WTC11 (cell line): ENCODE measurements around the gene OBSCN. TPM values are rescaled to one million over a fixed set of nuclear protein-coding genes. Genes with fewer than 3 reads are reported as not detected.

Experiments
- ATAC-seq: fragments of 200-7000 bp; cut with Tn5 transposase; 2 replicates; pipeline ENCODE4 v1.10.0; 2021; ENCODE audit warnings: mild to moderate bottlenecking, moderate library complexity
- CTCF ChIA-PET: fragments of 300-600 bp; sonication (Branson Sonifier 250); formaldehyde crosslinking; loops from one replicate; lab custom pipeline; 2021; ENCODE audit warnings: antibody characterized with exemption; lab: Charles Lee
- POLR2A ChIA-PET: fragments of 350-600 bp; sonication (Branson Sonifier 250); formaldehyde crosslinking; loops from one replicate; lab custom pipeline; 2021; ENCODE audit warnings: antibody characterized with exemption; lab: Charles Lee
- DNase-seq: peaks from one replicate; pipeline ENCODE4 v3.0.0; 2021; ENCODE audit warnings: low spot score
- H3K27ac Mint-ChIP-seq: 2 replicates; pipeline ENCODE4 v1.8.0; 2021; ENCODE audit warnings: mixed read lengths
- H3K27me3 Mint-ChIP-seq: 2 replicates; pipeline ENCODE4 v1.8.0; 2021; ENCODE audit warnings: low read depth, mild to moderate bottlenecking, moderate library complexity, mixed read lengths
- H3K36me3 Mint-ChIP-seq: 2 replicates; pipeline ENCODE4 v1.8.0; 2021; ENCODE audit warnings: mixed read lengths
- H3K4me1 Mint-ChIP-seq: 2 replicates; pipeline ENCODE4 v1.8.0; 2022; ENCODE audit warnings: mixed read lengths
- H3K4me3 Mint-ChIP-seq: 2 replicates; pipeline ENCODE4 v1.8.0; 2021; ENCODE audit warnings: mild to moderate bottlenecking, moderate library complexity, mixed read lengths
- H3K9me3 Mint-ChIP-seq: 2 replicates; pipeline ENCODE4 v1.8.0; 2021; ENCODE audit warnings: mixed read lengths
- CBFB ChIP-seq: sonication (generic); formaldehyde crosslinking; IDR thresholded peaks from 2 replicates; pipeline ENCODE4 v1.8.1; 2022; ENCODE audit warnings: mild to moderate bottlenecking, low read depth, missing genetic modification reagents
- CDX4 ChIP-seq: fragments of 250-450 bp; sonication (Bioruptor Pico); IDR thresholded peaks from 2 replicates; pipeline ENCODE4 v1.9.0; 2021; ENCODE audit warnings: moderate library complexity, mild to moderate bottlenecking, inconsistent platforms, borderline replicate concordance
- CTCF ChIP-seq: fragments of 200-600 bp; IDR thresholded peaks from 2 replicates; pipeline ENCODE4 v1.8.0; 2022; ENCODE audit warnings: antibody characterized with exemption
- E2F4 ChIP-seq: sonication (generic); formaldehyde crosslinking; IDR thresholded peaks from 2 replicates; pipeline ENCODE4 v1.8.1; 2022; ENCODE audit warnings: low read depth, mild to moderate bottlenecking, moderate library complexity, missing genetic modification reagents, borderline replicate concordance
- FOXK1 ChIP-seq: sonication (generic); formaldehyde crosslinking; IDR thresholded peaks from 2 replicates; pipeline ENCODE4 v1.8.0; 2022; ENCODE audit warnings: mild to moderate bottlenecking, moderate library complexity, missing genetic modification reagents
- GABPB1 ChIP-seq: sonication (generic); formaldehyde crosslinking; IDR thresholded peaks from 2 replicates; pipeline ENCODE4 v1.8.1; 2023; ENCODE audit warnings: mild to moderate bottlenecking, missing genetic modification reagents
- NR2C2 ChIP-seq: sonication (generic); formaldehyde crosslinking; IDR thresholded peaks from 2 replicates; pipeline ENCODE4 v1.8.0; 2022; ENCODE audit warnings: mild to moderate bottlenecking, missing genetic modification reagents
- RELA ChIP-seq: sonication (generic); formaldehyde crosslinking; IDR thresholded peaks from 2 replicates; pipeline ENCODE4 v1.8.1; 2022; ENCODE audit warnings: missing genetic modification reagents, mild to moderate bottlenecking, borderline replicate concordance
- SMAD4 ChIP-seq: sonication (generic); formaldehyde crosslinking; IDR thresholded peaks from 2 replicates; pipeline ENCODE4 v1.8.0; 2022; ENCODE audit warnings: mild to moderate bottlenecking, missing genetic modification reagents
- ZNF232 ChIP-seq: sonication (generic); formaldehyde crosslinking; IDR thresholded peaks from 2 replicates; pipeline ENCODE4 v1.8.0; 2022; ENCODE audit warnings: mild to moderate bottlenecking, missing genetic modification reagents
- total RNA-seq: library from RNA; stranded (reverse); gene quantifications from 3 replicates; pipeline ENCODE4 v1.2.3, GENCODE V29; 2021
- TF ChIP-seq, protein P1 (sequence below): sonication (generic); formaldehyde crosslinking; IDR thresholded peaks from 2 replicates; pipeline ENCODE4 v1.8.0; 2022; ENCODE audit warnings: missing genetic modification reagents
- TF ChIP-seq, protein P2 (sequence below): sonication (generic); formaldehyde crosslinking; IDR thresholded peaks from 2 replicates; pipeline ENCODE4 v1.8.1; 2023; ENCODE audit warnings: mild to moderate bottlenecking, moderate library complexity, missing genetic modification reagents
- TF ChIP-seq, protein P3 (sequence below): sonication (generic); formaldehyde crosslinking; IDR thresholded peaks from 2 replicates; pipeline ENCODE4 v1.8.1; 2023; ENCODE audit warnings: mild to moderate bottlenecking, missing genetic modification reagents

The OBSCN gene
- total RNA-seq, 1 experiment from 2014 or later = 38.8 TPM

- Mint-ChIP-seq H3K27ac (no peak overlapping the region), H3K9me3 (no peaks in the 10 kb centered on the region), H3K4me3 (no peak overlapping the region), H3K36me3 (peaks cover 14% of the 10 kb centered on the region), H3K27me3 (no peaks in the 10 kb centered on the region), H3K4me1 (no peaks in the 10 kb centered on the region)
- TF ChIP-seq ZNF232 (CRISPR knock-in tag) = no peak
- POLR2A ChIA-PET = no interaction called here
- CTCF ChIA-PET = no interaction called here
- no peak for ATAC-seq
- no peak for DNase-seq
Measured at GRCh38 chr1:228334226-228334935, 126.5 kb downstream of the OBSCN start.

DNA sequence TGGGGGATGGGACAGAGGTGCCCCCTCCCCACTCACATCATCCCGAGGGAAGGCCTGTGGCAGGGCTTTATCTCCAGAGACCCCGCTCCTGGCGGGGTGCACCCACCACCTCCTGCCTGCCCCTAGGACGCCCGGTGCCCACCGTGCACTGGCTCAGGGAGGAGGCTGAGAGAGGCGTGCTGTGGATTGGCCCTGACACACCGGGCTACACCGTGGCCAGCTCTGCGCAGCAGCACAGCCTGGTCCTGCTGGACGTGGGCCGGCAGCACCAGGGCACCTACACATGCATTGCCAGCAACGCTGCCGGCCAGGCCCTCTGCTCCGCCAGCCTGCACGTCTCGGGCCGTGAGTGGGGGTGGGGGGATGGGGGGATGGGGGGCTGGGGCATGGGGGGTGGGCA, 127.1 kb downstream of the OBSCN start:
- H3K36me3 Mint-ChIP-seq = peaks cover 18% of the 10 kb centered on the region
- no peaks in the 10 kb centered on the region for H3K9me3 Mint-ChIP-seq
- H3K4me1 Mint-ChIP-seq = no peaks in the 10 kb centered on the region
- no peak for ATAC-seq
- H3K27me3 Mint-ChIP-seq = no peaks in the 10 kb centered on the region
- TF ChIP-seq E2F4 (CRISPR knock-in tag) (no peak), RELA (no peak), SMAD4 (CRISPR knock-in tag) (no peak)
- no peak overlapping the region for H3K27ac Mint-ChIP-seq
- POLR2A ChIA-PET = no interaction called here
- DNase-seq = no peak
- CTCF ChIA-PET = no interaction called here
- no peak overlapping the region for H3K4me3 Mint-ChIP-seq

GRCh38 chr1:228335406-228336307, 127.8 kb downstream of the OBSCN start:
- TF ChIP-seq, protein P1, sequence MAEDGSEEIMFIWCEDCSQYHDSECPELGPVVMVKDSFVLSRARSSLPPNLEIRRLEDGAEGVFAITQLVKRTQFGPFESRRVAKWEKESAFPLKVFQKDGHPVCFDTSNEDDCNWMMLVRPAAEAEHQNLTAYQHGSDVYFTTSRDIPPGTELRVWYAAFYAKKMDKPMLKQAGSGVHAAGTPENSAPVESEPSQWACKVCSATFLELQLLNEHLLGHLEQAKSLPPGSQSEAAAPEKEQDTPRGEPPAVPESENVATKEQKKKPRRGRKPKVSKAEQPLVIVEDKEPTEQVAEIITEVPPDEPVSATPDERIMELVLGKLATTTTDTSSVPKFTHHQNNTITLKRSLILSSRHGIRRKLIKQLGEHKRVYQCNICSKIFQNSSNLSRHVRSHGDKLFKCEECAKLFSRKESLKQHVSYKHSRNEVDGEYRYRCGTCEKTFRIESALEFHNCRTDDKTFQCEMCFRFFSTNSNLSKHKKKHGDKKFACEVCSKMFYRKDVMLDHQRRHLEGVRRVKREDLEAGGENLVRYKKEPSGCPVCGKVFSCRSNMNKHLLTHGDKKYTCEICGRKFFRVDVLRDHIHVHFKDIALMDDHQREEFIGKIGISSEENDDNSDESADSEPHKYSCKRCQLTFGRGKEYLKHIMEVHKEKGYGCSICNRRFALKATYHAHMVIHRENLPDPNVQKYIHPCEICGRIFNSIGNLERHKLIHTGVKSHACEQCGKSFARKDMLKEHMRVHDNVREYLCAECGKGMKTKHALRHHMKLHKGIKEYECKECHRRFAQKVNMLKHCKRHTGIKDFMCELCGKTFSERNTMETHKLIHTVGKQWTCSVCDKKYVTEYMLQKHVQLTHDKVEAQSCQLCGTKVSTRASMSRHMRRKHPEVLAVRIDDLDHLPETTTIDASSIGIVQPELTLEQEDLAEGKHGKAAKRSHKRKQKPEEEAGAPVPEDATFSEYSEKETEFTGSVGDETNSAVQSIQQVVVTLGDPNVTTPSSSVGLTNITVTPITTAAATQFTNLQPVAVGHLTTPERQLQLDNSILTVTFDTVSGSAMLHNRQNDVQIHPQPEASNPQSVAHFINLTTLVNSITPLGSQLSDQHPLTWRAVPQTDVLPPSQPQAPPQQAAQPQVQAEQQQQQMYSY = no peak
- TF ChIP-seq, protein P2, sequence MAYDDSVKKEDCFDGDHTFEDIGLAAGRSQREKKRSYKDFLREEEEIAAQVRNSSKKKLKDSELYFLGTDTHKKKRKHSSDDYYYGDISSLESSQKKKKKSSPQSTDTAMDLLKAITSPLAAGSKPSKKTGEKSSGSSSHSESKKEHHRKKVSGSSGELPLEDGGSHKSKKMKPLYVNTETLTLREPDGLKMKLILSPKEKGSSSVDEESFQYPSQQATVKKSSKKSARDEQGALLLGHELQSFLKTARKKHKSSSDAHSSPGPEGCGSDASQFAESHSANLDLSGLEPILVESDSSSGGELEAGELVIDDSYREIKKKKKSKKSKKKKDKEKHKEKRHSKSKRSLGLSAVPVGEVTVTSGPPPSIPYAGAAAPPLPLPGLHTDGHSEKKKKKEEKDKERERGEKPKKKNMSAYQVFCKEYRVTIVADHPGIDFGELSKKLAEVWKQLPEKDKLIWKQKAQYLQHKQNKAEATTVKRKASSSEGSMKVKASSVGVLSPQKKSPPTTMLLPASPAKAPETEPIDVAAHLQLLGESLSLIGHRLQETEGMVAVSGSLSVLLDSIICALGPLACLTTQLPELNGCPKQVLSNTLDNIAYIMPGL = no peak
- TF ChIP-seq CTCF (no peak), RELA (no peak), GABPB1 (CRISPR knock-in tag) (no peak), NR2C2 (no peak), CDX4 (CRISPR knock-in tag) (no peak), FOXK1 (CRISPR knock-in tag) (no peak), CBFB (CRISPR knock-in tag) (no peak)
- TF ChIP-seq, protein P3, sequence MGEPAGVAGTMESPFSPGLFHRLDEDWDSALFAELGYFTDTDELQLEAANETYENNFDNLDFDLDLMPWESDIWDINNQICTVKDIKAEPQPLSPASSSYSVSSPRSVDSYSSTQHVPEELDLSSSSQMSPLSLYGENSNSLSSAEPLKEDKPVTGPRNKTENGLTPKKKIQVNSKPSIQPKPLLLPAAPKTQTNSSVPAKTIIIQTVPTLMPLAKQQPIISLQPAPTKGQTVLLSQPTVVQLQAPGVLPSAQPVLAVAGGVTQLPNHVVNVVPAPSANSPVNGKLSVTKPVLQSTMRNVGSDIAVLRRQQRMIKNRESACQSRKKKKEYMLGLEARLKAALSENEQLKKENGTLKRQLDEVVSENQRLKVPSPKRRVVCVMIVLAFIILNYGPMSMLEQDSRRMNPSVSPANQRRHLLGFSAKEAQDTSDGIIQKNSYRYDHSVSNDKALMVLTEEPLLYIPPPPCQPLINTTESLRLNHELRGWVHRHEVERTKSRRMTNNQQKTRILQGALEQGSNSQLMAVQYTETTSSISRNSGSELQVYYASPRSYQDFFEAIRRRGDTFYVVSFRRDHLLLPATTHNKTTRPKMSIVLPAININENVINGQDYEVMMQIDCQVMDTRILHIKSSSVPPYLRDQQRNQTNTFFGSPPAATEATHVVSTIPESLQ (CRISPR knock-in tag) = no peak
- Mint-ChIP-seq H3K4me1 (no peaks in the 10 kb centered on the region), H3K27me3 (no peaks in the 10 kb centered on the region), H3K9me3 (no peaks in the 10 kb centered on the region), H3K4me3 (no peak overlapping the region), H3K27ac (no peak overlapping the region), H3K36me3 (peaks cover 18% of the 10 kb centered on the region)
- ChIA-PET POLR2A (no interaction called here), CTCF (no interaction called here)
- ATAC-seq = no peak
- DNase-seq = no peak
